HG03135 (cell line): Measurements from ENCODE around the gene ANKRD2.
"Not testable (repeated sequence)": the region's sequence is repeated elsewhere in the genome, so short reads cannot be mapped to it uniquely, and the experiment has no call there.

Source experiments
- ATAC-seq: cut with Tn5 transposase; IDR thresholded peaks from one replicate; pipeline ENCODE4 v1.9.1; 2021; ENCODE audit warnings: mild to moderate bottlenecking, moderate library complexity; ENCODE audit not compliant: unreplicated experiment

ANKRD2 gene

GRCh38 chr10:97546456-97547270, 25.9 kb upstream of the ANKRD2 start:
- ATAC-seq, result no peak

DNA sequence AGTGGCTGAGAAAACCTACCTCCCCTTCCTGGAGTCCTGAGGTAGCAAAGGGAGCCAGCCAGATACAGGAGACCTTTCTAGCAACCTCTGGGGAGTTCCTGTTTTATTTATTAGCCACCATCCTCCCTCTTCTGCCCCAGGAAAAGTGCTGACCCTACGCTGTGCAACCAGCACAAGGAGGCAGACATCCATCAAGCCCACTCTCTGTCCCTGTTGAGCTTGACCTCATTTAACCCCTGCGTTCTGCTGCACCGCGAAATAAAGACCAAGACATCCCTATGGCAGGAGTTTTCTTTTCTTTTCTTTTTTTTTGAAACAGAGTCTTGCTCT, 25.3 kb upstream of the ANKRD2 start:
- ATAC-seq, result no peak

- no peak for ATAC-seq
These were observed 24.6 kb upstream of the ANKRD2 start for GRCh38 chr10:97547962-97548361.

DNA sequence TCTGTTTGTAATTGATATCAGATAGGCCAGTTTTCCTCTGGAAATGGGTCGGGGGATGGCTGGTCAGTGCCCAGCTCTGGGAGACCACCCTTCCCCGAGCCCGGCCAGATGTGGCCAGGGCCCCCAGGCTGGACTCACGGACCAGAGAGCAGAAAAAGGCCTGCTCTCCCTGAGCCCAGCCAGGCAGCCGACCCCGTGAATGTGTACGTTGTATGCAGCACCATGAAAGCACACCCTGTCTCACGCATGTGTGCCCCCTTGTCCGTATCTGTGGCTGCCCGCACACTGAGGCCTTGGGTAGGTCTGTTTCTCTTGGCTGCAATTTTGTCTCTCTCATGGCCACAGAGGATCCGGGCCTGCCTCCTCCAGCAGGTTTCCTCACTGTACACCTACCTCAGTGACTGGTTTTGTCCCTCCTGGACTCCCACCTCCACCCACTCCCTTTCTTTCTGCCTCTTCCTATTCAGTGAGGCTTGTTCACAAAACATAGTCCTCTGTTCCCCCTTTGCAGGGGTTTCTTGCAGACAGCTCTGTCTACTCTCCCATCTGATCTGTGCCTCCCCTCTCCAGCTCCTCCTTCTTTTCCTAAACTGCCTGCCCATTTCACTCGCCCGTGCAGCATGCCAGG, 23.6 kb upstream of the ANKRD2 start:
- no peak for ATAC-seq

DNA sequence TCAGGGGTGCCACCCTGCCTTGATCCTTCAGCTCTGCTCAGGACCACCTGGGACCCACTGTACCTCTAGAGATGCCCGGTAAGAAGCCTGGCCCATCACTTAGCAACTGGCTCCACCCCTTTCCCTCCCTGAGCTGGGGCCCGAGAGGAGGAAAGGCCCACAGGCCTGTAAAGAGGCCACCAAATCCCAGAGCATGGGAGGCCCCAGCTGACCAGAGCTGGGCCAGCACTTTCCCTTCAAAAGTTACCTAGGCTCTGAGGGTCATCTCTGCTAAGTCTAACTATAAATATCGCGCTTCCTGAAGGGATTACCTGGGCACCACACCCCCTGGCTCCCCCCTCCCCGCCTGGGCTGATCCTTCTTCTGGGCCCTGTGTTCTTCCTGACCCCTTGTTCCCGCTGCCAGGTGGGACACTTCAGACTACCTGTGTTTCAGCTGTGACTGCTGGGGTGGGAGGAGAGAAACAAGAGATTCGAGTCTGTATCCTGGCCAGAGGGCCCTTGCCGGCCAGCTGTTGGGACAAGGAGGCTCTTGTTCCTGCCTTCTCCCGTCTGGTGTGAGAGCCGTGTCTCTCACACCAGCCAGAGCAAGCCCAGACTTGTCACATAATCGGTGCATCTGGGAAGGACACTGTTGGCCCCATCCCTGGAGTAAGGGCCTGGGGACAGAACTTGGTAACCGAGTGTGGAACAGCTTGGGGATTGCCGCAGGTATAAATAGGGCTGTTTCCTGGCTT, 22.8 kb upstream of the ANKRD2 start:
- ATAC-seq, result no peak

DNA sequence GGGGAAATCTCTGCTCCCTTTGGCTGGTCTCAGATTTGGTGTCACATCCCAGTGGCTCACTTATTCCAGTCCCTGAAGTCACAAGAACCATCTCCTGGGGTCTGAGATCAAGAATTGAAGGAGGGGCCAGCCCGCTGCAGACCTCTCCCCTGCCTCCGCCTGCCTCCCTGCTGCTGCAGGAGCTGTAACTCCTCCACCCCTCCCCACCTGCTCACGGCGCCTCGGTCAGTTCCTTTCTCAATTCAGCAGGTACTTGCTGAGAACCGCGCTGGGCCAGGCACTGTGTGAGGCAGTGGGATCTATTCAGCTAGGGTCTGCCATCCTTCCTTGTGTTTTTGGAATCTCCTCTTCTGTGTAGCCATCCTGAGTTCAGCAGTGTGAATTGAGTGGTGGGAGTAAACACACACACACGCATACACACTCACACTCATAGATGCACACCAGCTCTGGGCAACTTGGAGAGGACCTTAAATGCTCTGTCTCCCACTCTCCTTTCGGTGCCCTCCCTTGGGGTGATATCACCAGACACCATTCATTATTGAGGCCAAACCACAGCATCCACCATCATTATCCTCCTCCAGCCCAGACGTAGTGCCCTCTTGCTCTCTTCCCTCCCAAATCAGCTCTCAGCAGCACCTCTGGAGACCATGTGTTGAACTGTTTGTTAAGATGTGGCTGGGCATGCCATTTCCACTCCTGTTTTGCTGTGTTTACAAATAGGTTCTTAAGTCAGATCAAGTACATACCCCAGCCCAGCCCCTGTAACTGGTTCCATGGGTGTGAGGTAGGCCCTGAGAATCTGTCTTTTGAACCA, 22.0 kb upstream of the ANKRD2 start:
- no peak for ATAC-seq

DNA sequence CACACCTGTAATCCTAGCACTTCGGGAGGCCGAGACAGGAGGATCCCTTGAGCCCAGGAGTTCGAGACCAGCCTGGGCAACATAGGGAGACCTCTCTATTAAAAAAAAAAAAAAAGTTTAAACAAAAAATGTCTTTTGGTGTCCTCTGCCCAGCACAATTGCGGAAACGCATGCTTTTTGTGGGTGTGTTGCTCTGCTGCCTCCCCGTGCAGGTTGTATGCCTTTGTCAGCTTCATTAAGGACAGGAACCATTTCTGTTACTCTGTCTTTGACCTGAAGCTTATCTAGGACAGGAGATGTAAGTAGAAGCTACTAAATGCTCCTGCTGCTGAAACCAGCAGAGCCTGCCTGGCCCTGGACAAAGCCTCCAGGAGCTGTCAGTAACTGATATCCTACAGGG, 21.3 kb upstream of the ANKRD2 start:
- no peak for ATAC-seq

- no peak for ATAC-seq
These were observed 19.0 kb upstream of the ANKRD2 start for GRCh38 chr10:97553575-97554031.

DNA sequence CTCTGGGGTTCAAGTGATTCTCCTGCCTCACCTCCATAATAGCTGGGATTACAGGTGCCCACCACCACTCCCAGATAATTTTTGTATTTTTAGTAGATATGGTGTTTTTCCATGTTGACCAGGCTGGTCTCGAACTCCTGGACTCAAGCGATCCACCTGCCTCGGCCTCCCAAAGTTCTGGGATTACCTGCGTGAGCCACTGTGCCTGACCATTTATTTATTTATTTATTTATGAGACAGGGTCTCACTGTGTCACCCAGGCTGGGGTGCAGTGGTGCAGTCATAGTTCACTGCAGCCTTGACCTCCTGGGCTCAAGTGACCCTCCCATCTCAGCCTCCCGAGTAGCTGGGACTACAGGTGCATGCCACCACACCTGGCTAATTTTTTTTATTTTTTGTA, 18.2 kb upstream of the ANKRD2 start:
- ATAC-seq, result not testable (repeated sequence)

GRCh38 chr10:97555541-97555940, 17.0 kb upstream of the ANKRD2 start:
- not testable (repeated sequence) for ATAC-seq

- ATAC-seq, result not testable (repeated sequence)
These were observed 11.7 kb upstream of the ANKRD2 start for GRCh38 chr10:97560731-97561381.

DNA sequence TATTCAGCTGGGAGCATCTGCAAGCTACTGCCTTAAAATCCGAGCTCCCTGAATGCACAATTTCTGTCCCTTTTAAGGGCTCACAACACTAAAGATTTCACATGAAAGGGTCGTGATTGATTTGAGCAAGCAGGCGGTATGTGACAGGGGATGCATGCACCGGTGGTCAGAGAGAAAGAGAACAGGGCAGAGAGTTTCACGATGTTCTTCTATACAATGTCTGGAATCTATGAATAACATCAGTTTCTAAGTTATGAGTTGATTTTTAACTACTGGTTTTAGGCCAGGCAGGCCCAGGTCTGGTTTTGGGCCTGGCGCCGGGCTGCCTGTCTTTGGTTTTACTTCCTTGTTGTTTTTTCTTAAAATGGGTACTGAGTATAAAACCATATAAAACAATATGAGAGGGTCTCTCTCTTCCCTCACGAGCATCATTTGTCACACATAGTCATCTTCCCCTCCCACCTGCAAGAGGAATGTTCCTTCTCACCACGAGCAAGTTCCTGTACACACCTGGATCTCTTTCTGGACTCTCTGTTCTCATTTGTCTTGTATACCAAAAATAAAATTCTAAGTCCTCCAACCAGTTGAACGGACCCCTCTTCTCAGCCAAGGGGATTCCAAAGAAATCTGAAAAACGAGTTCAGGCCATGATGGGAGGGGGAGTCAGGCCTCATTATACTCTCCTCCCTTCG, 11.0 kb upstream of the ANKRD2 start:
- ATAC-seq, result not testable (repeated sequence)

GRCh38 chr10:97562329-97562728, 10.2 kb upstream of the ANKRD2 start:
- ATAC-seq, result not testable (repeated sequence)

DNA sequence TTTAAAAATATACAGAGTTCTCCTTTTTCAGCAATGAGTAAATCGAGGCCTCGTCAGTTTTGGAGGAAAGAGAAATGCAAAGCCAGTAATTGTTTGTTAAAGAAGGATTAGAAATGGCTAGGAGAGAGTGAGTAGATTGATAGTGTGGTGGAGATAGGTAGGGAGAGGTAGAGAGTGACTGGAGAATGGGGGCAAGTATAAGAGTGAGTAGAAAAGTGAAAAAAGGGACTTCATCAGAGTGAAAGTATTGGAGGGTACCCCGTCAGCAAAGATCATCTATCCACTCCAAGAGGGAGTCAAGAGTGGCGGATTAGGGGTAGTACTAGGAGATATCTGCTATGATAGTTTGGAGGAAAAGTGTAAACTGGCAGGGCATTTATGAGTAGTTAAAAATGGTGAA, 9.2 kb upstream of the ANKRD2 start:
- ATAC-seq, result no peak

DNA sequence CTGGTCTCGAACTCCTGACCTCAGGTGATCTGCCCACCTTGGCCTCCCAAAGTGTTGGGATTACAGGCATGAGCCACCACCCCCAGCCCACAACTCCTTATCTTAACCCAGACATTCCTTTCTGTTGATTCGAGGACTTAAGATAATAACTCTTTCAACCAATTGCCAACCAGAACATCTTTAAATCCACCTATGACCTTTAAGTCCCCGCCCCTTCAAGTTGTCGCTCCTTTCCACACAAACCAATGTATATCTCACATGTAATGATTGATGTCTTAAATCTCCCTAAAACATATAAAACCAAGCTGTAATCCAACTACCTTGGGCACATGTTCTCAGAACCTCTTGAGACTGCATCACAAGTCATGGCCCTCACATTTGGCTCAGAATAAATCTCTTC, 7.8 kb upstream of the ANKRD2 start:
- ATAC-seq, result no peak

GRCh38 chr10:97566336-97566996, 6.1 kb upstream of the ANKRD2 start:
- no peak for ATAC-seq

GRCh38 chr10:97567891-97568290, 4.7 kb upstream of the ANKRD2 start:
- no peak for ATAC-seq

DNA sequence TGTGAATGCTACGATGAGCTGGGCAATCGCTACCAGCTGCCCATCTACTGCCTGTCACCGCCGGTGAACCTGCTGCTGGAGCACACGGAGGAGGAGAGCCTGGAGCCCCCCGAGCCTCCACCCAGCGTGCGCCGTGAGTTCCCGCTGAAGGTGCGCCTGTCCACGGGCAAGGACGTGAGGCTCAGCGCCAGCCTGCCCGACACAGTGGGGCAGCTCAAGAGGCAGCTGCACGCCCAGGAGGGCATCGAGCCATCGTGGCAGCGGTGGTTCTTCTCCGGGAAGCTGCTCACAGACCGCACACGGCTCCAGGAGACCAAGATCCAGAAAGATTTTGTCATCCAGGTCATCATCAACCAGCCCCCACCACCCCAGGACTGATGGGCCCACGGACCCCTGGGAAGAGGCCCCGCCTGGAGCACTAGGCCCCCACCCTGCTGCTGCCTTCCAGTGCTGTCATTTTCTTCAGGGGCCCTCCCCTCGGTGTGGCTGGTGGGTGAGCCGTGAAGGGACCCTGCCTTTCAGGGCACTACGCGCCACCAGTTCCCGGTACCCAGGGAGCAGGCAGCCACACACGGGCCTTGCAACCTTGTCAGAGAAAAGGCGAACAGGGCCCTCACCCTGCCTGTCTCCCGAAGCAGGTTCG, 2.3 kb upstream of the ANKRD2 start:
- no peak for ATAC-seq
